ENCODE measurements around the gene DUSP14. TPM values are rescaled to one million over a fixed set of nuclear protein-coding genes. Genes with fewer than 3 reads are reported as not detected.

The DUSP14 gene
- total and polyA plus RNA-seq, 2 experiments from 2014 or later, result 36.7 to 38.7 TPM

DNA sequence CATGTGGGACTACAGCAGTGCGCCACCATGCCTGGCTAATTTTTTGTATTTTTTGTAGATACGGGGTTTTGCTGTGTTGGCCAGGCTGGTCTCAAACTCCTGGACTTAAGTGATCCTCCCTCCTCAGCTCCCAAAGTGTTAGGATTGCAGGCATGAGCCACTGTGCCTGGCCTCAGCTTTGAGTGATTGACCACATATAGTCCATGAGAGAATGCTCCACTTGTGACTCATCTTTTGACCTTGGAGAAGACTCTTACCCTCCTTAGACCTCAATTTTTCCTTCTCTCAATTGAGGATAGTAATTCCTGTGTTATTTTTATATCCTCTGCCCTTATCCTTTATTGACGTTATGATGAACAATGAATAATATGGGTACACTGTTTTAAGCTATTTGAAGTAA is 30.9 kb upstream of the DUSP14 start:
- H3F3A ChIP-seq (replicated peaks; ENCODE audit: low read depth), result no peaks in the 10 kb centered on the region; the same call in 1 of the 2 replicates
- no peaks in the 10 kb centered on the region for H3K27me3 ChIP-seq (ENCODE audit: insufficient read depth)
- no peak overlapping the region for H3K27ac ChIP-seq (ENCODE audit: low read depth)
- H3K4me2 ChIP-seq, result no peak overlapping the region
- H3K4me1 ChIP-seq (ENCODE audit: insufficient read depth), result peaks cover 10% of the 10 kb centered on the region
- H4K20me1 ChIP-seq (replicated peaks; ENCODE audit: insufficient read depth), result peaks cover 4% of the 10 kb centered on the region; the same call in 1 of the 2 replicates
- no peak overlapping the region; the same call in 1 of the 2 replicates for H3K27ac Mint-ChIP-seq
- H3K4me3 ChIP-seq, result no peak overlapping the region
- H3K9me2 ChIP-seq (ENCODE audit: insufficient read depth), result no peaks in the 10 kb centered on the region
- peaks cover 10% of the 10 kb centered on the region; the same call in 2 of the 3 replicates for H3K4me1 Mint-ChIP-seq
- TF ChIP-seq POLR2AphosphoS5 (IDR thresholded peaks at IDR 0.05; ENCODE audit: low read depth) (no peak), JUNB (IDR thresholded peaks at IDR 0.05; ENCODE audit: unreplicated experiment) (no peak), ZNF114 (CRISPR knock-in tag; IDR thresholded peaks at IDR 0.05) (no peak), NANOG (IDR thresholded peaks at IDR 0.05; ENCODE audit: borderline replicate concordance) (no peak), ZNF331 (CRISPR knock-in tag; IDR thresholded peaks at IDR 0.05; ENCODE audit: low read depth) (no peak), EZH2phosphoT487 (IDR thresholded peaks at IDR 0.05; ENCODE audit: unreplicated experiment) (no peak), EZH2 (IDR thresholded peaks at IDR 0.05; ENCODE audit: low read depth, unreplicated experiment) (no peak), CREB1 (CRISPR knock-in tag; IDR thresholded peaks at IDR 0.05; ENCODE audit: low read depth) (no peak), STAT1 (IDR thresholded peaks at IDR 0.05; ENCODE audit: unreplicated experiment) (no peak)
- TF ChIP-seq, protein P1, sequence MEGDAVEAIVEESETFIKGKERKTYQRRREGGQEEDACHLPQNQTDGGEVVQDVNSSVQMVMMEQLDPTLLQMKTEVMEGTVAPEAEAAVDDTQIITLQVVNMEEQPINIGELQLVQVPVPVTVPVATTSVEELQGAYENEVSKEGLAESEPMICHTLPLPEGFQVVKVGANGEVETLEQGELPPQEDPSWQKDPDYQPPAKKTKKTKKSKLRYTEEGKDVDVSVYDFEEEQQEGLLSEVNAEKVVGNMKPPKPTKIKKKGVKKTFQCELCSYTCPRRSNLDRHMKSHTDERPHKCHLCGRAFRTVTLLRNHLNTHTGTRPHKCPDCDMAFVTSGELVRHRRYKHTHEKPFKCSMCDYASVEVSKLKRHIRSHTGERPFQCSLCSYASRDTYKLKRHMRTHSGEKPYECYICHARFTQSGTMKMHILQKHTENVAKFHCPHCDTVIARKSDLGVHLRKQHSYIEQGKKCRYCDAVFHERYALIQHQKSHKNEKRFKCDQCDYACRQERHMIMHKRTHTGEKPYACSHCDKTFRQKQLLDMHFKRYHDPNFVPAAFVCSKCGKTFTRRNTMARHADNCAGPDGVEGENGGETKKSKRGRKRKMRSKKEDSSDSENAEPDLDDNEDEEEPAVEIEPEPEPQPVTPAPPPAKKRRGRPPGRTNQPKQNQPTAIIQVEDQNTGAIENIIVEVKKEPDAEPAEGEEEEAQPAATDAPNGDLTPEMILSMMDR (conservative IDR thresholded peaks at IDR 0.05; ENCODE audit: low read depth in 2 of 2), result no peak
- TF ChIP-seq, protein P2, sequence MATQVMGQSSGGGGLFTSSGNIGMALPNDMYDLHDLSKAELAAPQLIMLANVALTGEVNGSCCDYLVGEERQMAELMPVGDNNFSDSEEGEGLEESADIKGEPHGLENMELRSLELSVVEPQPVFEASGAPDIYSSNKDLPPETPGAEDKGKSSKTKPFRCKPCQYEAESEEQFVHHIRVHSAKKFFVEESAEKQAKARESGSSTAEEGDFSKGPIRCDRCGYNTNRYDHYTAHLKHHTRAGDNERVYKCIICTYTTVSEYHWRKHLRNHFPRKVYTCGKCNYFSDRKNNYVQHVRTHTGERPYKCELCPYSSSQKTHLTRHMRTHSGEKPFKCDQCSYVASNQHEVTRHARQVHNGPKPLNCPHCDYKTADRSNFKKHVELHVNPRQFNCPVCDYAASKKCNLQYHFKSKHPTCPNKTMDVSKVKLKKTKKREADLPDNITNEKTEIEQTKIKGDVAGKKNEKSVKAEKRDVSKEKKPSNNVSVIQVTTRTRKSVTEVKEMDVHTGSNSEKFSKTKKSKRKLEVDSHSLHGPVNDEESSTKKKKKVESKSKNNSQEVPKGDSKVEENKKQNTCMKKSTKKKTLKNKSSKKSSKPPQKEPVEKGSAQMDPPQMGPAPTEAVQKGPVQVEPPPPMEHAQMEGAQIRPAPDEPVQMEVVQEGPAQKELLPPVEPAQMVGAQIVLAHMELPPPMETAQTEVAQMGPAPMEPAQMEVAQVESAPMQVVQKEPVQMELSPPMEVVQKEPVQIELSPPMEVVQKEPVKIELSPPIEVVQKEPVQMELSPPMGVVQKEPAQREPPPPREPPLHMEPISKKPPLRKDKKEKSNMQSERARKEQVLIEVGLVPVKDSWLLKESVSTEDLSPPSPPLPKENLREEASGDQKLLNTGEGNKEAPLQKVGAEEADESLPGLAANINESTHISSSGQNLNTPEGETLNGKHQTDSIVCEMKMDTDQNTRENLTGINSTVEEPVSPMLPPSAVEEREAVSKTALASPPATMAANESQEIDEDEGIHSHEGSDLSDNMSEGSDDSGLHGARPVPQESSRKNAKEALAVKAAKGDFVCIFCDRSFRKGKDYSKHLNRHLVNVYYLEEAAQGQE (IDR thresholded peaks at IDR 0.05; ENCODE audit: unreplicated experiment), result no peak
- TF ChIP-seq, protein P3, sequence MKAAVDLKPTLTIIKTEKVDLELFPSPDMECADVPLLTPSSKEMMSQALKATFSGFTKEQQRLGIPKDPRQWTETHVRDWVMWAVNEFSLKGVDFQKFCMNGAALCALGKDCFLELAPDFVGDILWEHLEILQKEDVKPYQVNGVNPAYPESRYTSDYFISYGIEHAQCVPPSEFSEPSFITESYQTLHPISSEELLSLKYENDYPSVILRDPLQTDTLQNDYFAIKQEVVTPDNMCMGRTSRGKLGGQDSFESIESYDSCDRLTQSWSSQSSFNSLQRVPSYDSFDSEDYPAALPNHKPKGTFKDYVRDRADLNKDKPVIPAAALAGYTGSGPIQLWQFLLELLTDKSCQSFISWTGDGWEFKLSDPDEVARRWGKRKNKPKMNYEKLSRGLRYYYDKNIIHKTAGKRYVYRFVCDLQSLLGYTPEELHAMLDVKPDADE (IDR thresholded peaks at IDR 0.05), result no peak
- TF ChIP-seq, protein P4, sequence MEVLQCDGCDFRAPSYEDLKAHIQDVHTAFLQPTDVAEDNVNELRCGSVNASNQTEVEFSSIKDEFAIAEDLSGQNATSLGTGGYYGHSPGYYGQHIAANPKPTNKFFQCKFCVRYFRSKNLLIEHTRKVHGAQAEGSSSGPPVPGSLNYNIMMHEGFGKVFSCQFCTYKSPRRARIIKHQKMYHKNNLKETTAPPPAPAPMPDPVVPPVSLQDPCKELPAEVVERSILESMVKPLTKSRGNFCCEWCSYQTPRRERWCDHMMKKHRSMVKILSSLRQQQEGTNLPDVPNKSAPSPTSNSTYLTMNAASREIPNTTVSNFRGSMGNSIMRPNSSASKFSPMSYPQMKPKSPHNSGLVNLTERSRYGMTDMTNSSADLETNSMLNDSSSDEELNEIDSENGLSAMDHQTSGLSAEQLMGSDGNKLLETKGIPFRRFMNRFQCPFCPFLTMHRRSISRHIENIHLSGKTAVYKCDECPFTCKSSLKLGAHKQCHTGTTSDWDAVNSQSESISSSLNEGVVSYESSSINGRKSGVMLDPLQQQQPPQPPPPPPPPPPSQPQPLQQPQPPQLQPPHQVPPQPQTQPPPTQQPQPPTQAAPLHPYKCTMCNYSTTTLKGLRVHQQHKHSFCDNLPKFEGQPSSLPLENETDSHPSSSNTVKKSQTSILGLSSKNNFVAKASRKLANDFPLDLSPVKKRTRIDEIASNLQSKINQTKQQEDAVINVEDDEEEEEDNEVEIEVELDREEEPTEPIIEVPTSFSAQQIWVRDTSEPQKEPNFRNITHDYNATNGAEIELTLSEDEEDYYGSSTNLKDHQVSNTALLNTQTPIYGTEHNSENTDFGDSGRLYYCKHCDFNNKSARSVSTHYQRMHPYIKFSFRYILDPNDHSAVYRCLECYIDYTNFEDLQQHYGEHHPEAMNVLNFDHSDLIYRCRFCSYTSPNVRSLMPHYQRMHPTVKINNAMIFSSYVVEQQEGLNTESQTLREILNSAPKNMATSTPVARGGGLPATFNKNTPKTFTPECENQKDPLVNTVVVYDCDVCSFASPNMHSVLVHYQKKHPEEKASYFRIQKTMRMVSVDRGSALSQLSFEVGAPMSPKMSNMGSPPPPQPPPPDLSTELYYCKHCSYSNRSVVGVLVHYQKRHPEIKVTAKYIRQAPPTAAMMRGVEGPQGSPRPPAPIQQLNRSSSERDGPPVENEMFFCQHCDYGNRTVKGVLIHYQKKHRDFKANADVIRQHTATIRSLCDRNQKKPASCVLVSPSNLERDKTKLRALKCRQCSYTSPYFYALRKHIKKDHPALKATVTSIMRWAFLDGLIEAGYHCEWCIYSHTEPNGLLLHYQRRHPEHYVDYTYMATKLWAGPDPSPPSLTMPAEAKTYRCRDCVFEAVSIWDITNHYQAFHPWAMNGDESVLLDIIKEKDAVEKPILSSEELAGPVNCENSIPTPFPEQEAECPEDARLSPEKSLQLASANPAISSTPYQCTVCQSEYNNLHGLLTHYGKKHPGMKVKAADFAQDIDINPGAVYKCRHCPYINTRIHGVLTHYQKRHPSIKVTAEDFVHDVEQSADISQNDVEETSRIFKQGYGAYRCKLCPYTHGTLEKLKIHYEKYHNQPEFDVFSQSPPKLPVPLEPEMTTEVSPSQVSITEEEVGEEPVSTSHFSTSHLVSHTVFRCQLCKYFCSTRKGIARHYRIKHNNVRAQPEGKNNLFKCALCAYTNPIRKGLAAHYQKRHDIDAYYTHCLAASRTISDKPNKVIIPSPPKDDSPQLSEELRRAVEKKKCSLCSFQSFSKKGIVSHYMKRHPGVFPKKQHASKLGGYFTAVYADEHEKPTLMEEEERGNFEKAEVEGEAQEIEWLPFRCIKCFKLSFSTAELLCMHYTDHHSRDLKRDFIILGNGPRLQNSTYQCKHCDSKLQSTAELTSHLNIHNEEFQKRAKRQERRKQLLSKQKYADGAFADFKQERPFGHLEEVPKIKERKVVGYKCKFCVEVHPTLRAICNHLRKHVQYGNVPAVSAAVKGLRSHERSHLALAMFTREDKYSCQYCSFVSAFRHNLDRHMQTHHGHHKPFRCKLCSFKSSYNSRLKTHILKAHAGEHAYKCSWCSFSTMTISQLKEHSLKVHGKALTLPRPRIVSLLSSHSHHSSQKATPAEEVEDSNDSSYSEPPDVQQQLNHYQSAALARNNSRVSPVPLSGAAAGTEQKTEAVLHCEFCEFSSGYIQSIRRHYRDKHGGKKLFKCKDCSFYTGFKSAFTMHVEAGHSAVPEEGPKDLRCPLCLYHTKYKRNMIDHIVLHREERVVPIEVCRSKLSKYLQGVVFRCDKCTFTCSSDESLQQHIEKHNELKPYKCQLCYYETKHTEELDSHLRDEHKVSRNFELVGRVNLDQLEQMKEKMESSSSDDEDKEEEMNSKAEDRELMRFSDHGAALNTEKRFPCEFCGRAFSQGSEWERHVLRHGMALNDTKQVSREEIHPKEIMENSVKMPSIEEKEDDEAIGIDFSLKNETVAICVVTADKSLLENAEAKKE (CRISPR knock-in tag; IDR thresholded peaks at IDR 0.05), result no peak
- H3K27me3 Mint-ChIP-seq (ENCODE audit: insufficient read depth, low read depth, poor library complexity), result peaks cover 3% of the 10 kb centered on the region
- DNase-seq (ENCODE audit: low spot score), result no peak
- no peak for ATAC-seq
- no peaks in the 10 kb centered on the region for H3K79me2 ChIP-seq (replicated peaks; ENCODE audit: insufficient read depth)
- H3K36me3 ChIP-seq (ENCODE audit: insufficient read depth), result no peaks in the 10 kb centered on the region; the same call in 1 of the 2 replicates
- no peaks in the 10 kb centered on the region for H3K9me3 Mint-ChIP-seq
- peaks cover 14% of the 10 kb centered on the region; the same call in 2 of the 3 replicates for H3K36me3 Mint-ChIP-seq (ENCODE audit: low read depth)
- H2AFZ ChIP-seq, result no peak overlapping the region
- H3K4me3 Mint-ChIP-seq, result no peak overlapping the region

All from GM23338 (cell line).